C4-2B (cell line): ENCODE data around the gene PRR12.

ENCODE experiments used
- H3K27ac ChIP-seq: fragments of 450-650 bp; 2 replicates; pipeline ENCODE4 v1.5.1; 2017
- CTCF ChIP-seq: fragments of 450-650 bp; conservative IDR thresholded peaks from 2 replicates; pipeline ENCODE4 v1.5.1; 2017; ENCODE audit warnings: mild to moderate bottlenecking
- ZFX ChIP-seq: fragments of 450-650 bp; IDR thresholded peaks from 2 replicates; pipeline ENCODE4 v1.6.1; 2017

PRR12 gene

GRCh38 chr19:49590971-49591730, at the start of gene PRR12:
TSS of gene PRR12 (plus strand) at chr19:49591182. CDS start at chr19:49591655, 473 bp downstream.
- peak within 1 kb of the TSS; percentile 99 for H3K27ac ChIP-seq

GRCh38 chr19:49541914-49542313, 49.1 kb upstream of the PRR12 start:
- TF ChIP-seq CTCF: no peak
- TF ChIP-seq ZFX: no peak
- no peak overlapping the region for H3K27ac ChIP-seq

More at GRCh38 chr19:49590971-49591730, at the start of gene PRR12:
- no peak for TF ChIP-seq CTCF
- no peak for TF ChIP-seq ZFX

- TF ChIP-seq ZFX (no peak), CTCF (no peak)
- no peak overlapping the region for H3K27ac ChIP-seq
Measured at GRCh38 chr19:49542446-49542845, 48.5 kb upstream of the PRR12 start.

- no peak overlapping the region for H3K27ac ChIP-seq
- no peak for TF ChIP-seq ZFX
- no peak for TF ChIP-seq CTCF
Measured at GRCh38 chr19:49543032-49543431, 48.0 kb upstream of the PRR12 start.

- no peak overlapping the region for H3K27ac ChIP-seq
- TF ChIP-seq ZFX (no peak), CTCF (no peak)
Measured at GRCh38 chr19:49544154-49544553, 46.8 kb upstream of the PRR12 start.

GRCh38 chr19:49546825-49547565, 44.0 kb upstream of the PRR12 start:
- peak overlapping the region; percentile 64 for H3K27ac ChIP-seq
- TF ChIP-seq CTCF: peak; percentile 91
- TF ChIP-seq ZFX: no peak

- TF ChIP-seq ZFX (no peak), CTCF (no peak)
- no peak overlapping the region for H3K27ac ChIP-seq
Measured at GRCh38 chr19:49549045-49549444, 41.9 kb upstream of the PRR12 start.
